Type B pancreatic cell (in vitro differentiated cells): ENCODE data around the gene FAAP20. TPM values are rescaled to one million over a fixed set of nuclear protein-coding genes. Genes with fewer than 3 reads are reported as not detected.
A peak's percentile ranks its signal among the peaks of the same experiment; 100 is the strongest.

ENCODE experiments used
- DNase-seq: peaks from one replicate; pipeline ENCODE4 v3.0.0; 2021; ENCODE audit warnings: mixed read lengths; ENCODE audit not compliant: unreplicated experiment; ENCODE audit errors: extremely low spot score
- H3K27ac Mint-ChIP-seq: 2 replicates; pipeline ENCODE4 v1.8.0; 2021; ENCODE audit warnings: mild to moderate bottlenecking, mixed read lengths
- H3K27me3 Mint-ChIP-seq: 2 replicates; pipeline ENCODE4 v1.8.0; 2021; ENCODE audit warnings: mixed read lengths
- H3K36me3 Mint-ChIP-seq: 2 replicates; pipeline ENCODE4 v1.8.0; 2021; ENCODE audit warnings: mixed read lengths
- H3K4me1 Mint-ChIP-seq: one replicate; pipeline ENCODE4 v1.8.0; 2021; ENCODE audit warnings: mixed read lengths; ENCODE audit not compliant: unreplicated experiment
- H3K4me3 Mint-ChIP-seq: 2 replicates; pipeline ENCODE4 v1.8.0; 2021; ENCODE audit warnings: mild to moderate bottlenecking, mixed read lengths
- H3K9me3 Mint-ChIP-seq: 2 replicates; pipeline ENCODE4 v1.8.0; 2021; ENCODE audit warnings: mixed read lengths
- CTCF ChIP-seq: fragments of 200-600 bp; sonication (generic); conservative IDR thresholded peaks from 2 replicates; pipeline ENCODE4 v1.5.0; 2021; ENCODE audit warnings: antibody characterized with exemption, mild to moderate bottlenecking
- total RNA-seq: library from RNA; stranded (reverse); gene quantifications from 2 replicates; pipeline ENCODE4 v1.2.1, GENCODE V29; 2021; ENCODE audit warnings: low replicate concordance

The FAAP20 gene
- total RNA-seq, 1 donor from 2014 or later: 73.8 TPM

- DNase-seq: no peak
- H3K27me3 Mint-ChIP-seq: no peaks in the 10 kb centered on the region
- no peak for TF ChIP-seq CTCF
- H3K4me1 Mint-ChIP-seq: peaks cover 11% of the 10 kb centered on the region
- no peaks in the 10 kb centered on the region for H3K9me3 Mint-ChIP-seq
- H3K27ac Mint-ChIP-seq: no peak overlapping the region
- peaks cover 6% of the 10 kb centered on the region for H3K36me3 Mint-ChIP-seq
- H3K4me3 Mint-ChIP-seq: no peak overlapping the region
Observed at GRCh38 chr1:2180297-2181245, 14.0 kb downstream of the FAAP20 start.

GRCh38 chr1:2179283-2180013 lies 15.1 kb downstream of the FAAP20 start:
- no peak for DNase-seq
- peaks cover 6% of the 10 kb centered on the region for H3K36me3 Mint-ChIP-seq
- TF ChIP-seq CTCF: no peak

GRCh38 chr1:2178875-2179274 lies 15.7 kb downstream of the FAAP20 start:
- no peak overlapping the region for H3K4me3 Mint-ChIP-seq
- no peaks in the 10 kb centered on the region for H3K9me3 Mint-ChIP-seq
- H3K27ac Mint-ChIP-seq: no peak overlapping the region
- no peak for TF ChIP-seq CTCF
- peaks cover 6% of the 10 kb centered on the region for H3K36me3 Mint-ChIP-seq
- no peak for DNase-seq
- no peaks in the 10 kb centered on the region for H3K27me3 Mint-ChIP-seq
- peaks cover 15% of the 10 kb centered on the region for H3K4me1 Mint-ChIP-seq

More at GRCh38 chr1:2179283-2180013, 15.1 kb downstream of the FAAP20 start:
- H3K4me3 Mint-ChIP-seq: no peak overlapping the region
- no peaks in the 10 kb centered on the region for H3K9me3 Mint-ChIP-seq
- peak overlapping the region; percentile 48 for H3K27ac Mint-ChIP-seq
- H3K4me1 Mint-ChIP-seq: peaks cover 15% of the 10 kb centered on the region
- H3K27me3 Mint-ChIP-seq: no peaks in the 10 kb centered on the region

- Mint-ChIP-seq H3K36me3 (no peaks in the 10 kb centered on the region), H3K4me3 (no peak overlapping the region), H3K4me1 (peaks cover 15% of the 10 kb centered on the region), H3K27me3 (no peaks in the 10 kb centered on the region), H3K9me3 (no peaks in the 10 kb centered on the region), H3K27ac (no peak overlapping the region)
- no peak for TF ChIP-seq CTCF
- DNase-seq: no peak
Observed at GRCh38 chr1:2177946-2178538, 16.5 kb downstream of the FAAP20 start.

GRCh38 chr1:2177541-2177940 lies 17.0 kb downstream of the FAAP20 start:
- Mint-ChIP-seq H3K27ac (no peak overlapping the region), H3K9me3 (no peaks in the 10 kb centered on the region), H3K4me1 (peaks cover 15% of the 10 kb centered on the region), H3K27me3 (no peaks in the 10 kb centered on the region), H3K36me3 (no peaks in the 10 kb centered on the region), H3K4me3 (no peak overlapping the region)
- TF ChIP-seq CTCF: no peak
- DNase-seq: no peak
